Kidney (tissue), 14 donors: Measurements from ENCODE around the gene ADGRV1. TPM values are rescaled to one million over a fixed set of nuclear protein-coding genes. Genes with fewer than 3 reads are reported as not detected.
"Not testable (repeated sequence)": the region's sequence is repeated elsewhere in the genome, so short reads cannot be mapped to it uniquely, and the experiment has no call there.

ENCODE experiments used
- DNase-seq, 5 donors: peaks; one replicate each; pipeline ENCODE4 v3.0.0-alpha.2; 2013 to 2020
- FAIRE-seq: peaks from 2 replicates; lab custom pipeline; 2012; peaks lifted over from hg19 to GRCh38; lab: Jason Lieb, UNC
- H3K27ac ChIP-seq, 2 donors: one replicate each; pipeline ENCODE4 v1.7.0; 2013; ENCODE audit warnings: low read depth in 2 of 2, low read length in 2 of 2, inconsistent platforms in 1 of 2
- H3K27me3 ChIP-seq: one replicate; pipeline ENCODE4 v1.7.1; 2013; ENCODE audit warnings: low read length, inconsistent platforms; ENCODE audit not compliant: control insufficient read depth, insufficient read depth
- H3K36me3 ChIP-seq, 3 donors: one replicate each; pipeline versions ENCODE4 v1.7.0 to v1.7.1; 2013; ENCODE audit warnings: low read length in 3 of 3, control low read depth in 1 of 3, inconsistent platforms in 1 of 3; ENCODE audit not compliant: insufficient read depth in 3 of 3, control insufficient read depth in 2 of 3
- H3K4me1 ChIP-seq, 3 donors: one replicate each; pipeline versions ENCODE4 v1.7.0 to v1.7.1; 2013; ENCODE audit warnings: low read length in 3 of 3, inconsistent platforms in 1 of 3, low read depth in 1 of 3; ENCODE audit not compliant: control insufficient read depth in 2 of 3, insufficient read depth in 2 of 3
- H3K4me3 ChIP-seq, 3 donors: one replicate each; pipeline versions ENCODE4 v1.7.0 to v1.8.1; 2013; ENCODE audit warnings: low read length in 3 of 3, control low read depth in 1 of 3, inconsistent platforms in 1 of 3
- H3K9ac ChIP-seq, 3 donors: one replicate each; pipeline versions ENCODE4 v1.7.0 to v1.7.1; 2013; ENCODE audit warnings: low read length in 3 of 3, control low read depth in 1 of 3, inconsistent platforms in 1 of 3
- H3K9me3 ChIP-seq, 3 donors: one replicate each; pipeline versions ENCODE4 v1.7.0 to v1.7.1; 2013; ENCODE audit warnings: low read length in 3 of 3, control low read depth in 1 of 3, inconsistent platforms in 1 of 3; ENCODE audit not compliant: control insufficient read depth in 2 of 3, insufficient read depth in 1 of 3
- CTCF ChIP-seq: IDR thresholded peaks from 3 replicates; pipeline ENCODE4 v1.5.1; 2012; ENCODE audit warnings: mild to moderate bottlenecking, moderate library complexity, borderline replicate concordance; ENCODE audit not compliant: insufficient read depth; ENCODE audit errors: extremely low read depth
- intact Hi-C: fragments of 100-400 bp; cut with DNase I; formaldehyde crosslinking; loops from one replicate; pipeline ENCODE4 v1.11.1; 2022
- polyA plus RNA-seq: library from polyadenylated mRNA; stranded (reverse); fragments of 350-450 nt; fragmentation: Illumina TruSeq; extraction: RNeasy Lipid Tissue Mini Kit (QIAGEN cat#74804); gene quantifications from one replicate; pipeline ENCODE4 v1.2.3, GENCODE V29; 2014; ENCODE audit warnings: low read depth, low replicate concordance; ENCODE audit not compliant: insufficient read depth
- total RNA-seq: library from RNA; stranded (reverse); fragmentation: NEBNext Ultra II Directional; extraction: Animal tissue kit (Norgen Biotek cat#: 25700); gene quantifications from one replicate; pipeline ENCODE4 v1.2.1, GENCODE V29; 2021
- donor health status: control.
- donor health status: control.
- donor health status: control.
- donor health status: control.
- donor health status: control.
- donor health status: DM: yes; HTN: yes; CAD: no.
- donor health status: Normal renal cell carcinoma (clear cell type).

Gene ADGRV1
- total and polyA plus RNA-seq, 2 donors from 2014 or later: 7.0 to 7.3 TPM

GRCh38 chr5:90967443-90967842, 408.8 kb downstream of the ADGRV1 start:
- FAIRE-seq: no peak
- DNase-seq: peak in 2 of 5 donors; percentile 14 to 30
- intact Hi-C loops: no loop called here
- H3K36me3 ChIP-seq: no peaks in the 10 kb centered on the region
- H3K4me1 ChIP-seq: no peaks in the 10 kb centered on the region
- H3K9ac ChIP-seq: no peak overlapping the region
- no peaks in the 10 kb centered on the region for H3K9me3 ChIP-seq
- H3K27me3 ChIP-seq: no peaks in the 10 kb centered on the region
- no peak overlapping the region for H3K4me3 ChIP-seq
- TF ChIP-seq CTCF: no peak
- H3K27ac ChIP-seq: no peak overlapping the region

GRCh38 chr5:90967851-90968250, 409.3 kb downstream of the ADGRV1 start:
- no peak for TF ChIP-seq CTCF
- Histone ChIP-seq H3K27ac (peak overlapping the region in 1 of 2 donors; percentile 27), H3K27me3 (no peaks in the 10 kb centered on the region), H3K4me1 (no peaks in the 10 kb centered on the region), H3K9me3 (no peaks in the 10 kb centered on the region), H3K36me3 (no peaks in the 10 kb centered on the region), H3K9ac (no peak overlapping the region), H3K4me3 (no peak overlapping the region)
- DNase-seq: peak in 2 of 5 donors; percentile 14 to 46
- intact Hi-C loops: no loop called here
- no peak for FAIRE-seq

GRCh38 chr5:90968319-90968718, 409.7 kb downstream of the ADGRV1 start:
- H3K4me3 ChIP-seq: no peak overlapping the region
- intact Hi-C loops: no loop called here
- H3K9ac ChIP-seq: no peak overlapping the region
- H3K27ac ChIP-seq: no peak overlapping the region
- FAIRE-seq (no peak), DNase-seq (no peak)
- H3K9me3 ChIP-seq: no peaks in the 10 kb centered on the region
- H3K36me3 ChIP-seq: no peaks in the 10 kb centered on the region
- H3K27me3 ChIP-seq: no peaks in the 10 kb centered on the region
- TF ChIP-seq CTCF: no peak
- H3K4me1 ChIP-seq: no peaks in the 10 kb centered on the region

- H3K9ac ChIP-seq, H3K27ac ChIP-seq, H3K36me3 ChIP-seq, H3K27me3 ChIP-seq, H3K9me3 ChIP-seq, intact Hi-C loops, H3K4me3 ChIP-seq, FAIRE-seq, H3K4me1 ChIP-seq, DNase-seq: not testable (repeated sequence)
Measured at GRCh38 chr5:90969945-90970344, 411.3 kb downstream of the ADGRV1 start.
